AG09319 (cell line): ENCODE data around the gene CHAC1.

Source experiments
- DNase-seq: peaks from one replicate; pipeline ENCODE4 v3.0.0-alpha.2; 2010; ENCODE audit warnings: low read depth; ENCODE audit errors: extremely low read depth
- TF ChIP-seq, protein P1 (sequence below): IDR thresholded peaks from 2 replicates; pipeline ENCODE4 v1.5.1; 2011; ENCODE audit warnings: low read depth, mild to moderate bottlenecking, inconsistent platforms, low read length, moderate library complexity

Gene CHAC1

GRCh38 chr15:40925863-40926658 is 27.2 kb upstream of the CHAC1 start:
- DNase-seq, result no peak
- TF ChIP-seq, protein P1, sequence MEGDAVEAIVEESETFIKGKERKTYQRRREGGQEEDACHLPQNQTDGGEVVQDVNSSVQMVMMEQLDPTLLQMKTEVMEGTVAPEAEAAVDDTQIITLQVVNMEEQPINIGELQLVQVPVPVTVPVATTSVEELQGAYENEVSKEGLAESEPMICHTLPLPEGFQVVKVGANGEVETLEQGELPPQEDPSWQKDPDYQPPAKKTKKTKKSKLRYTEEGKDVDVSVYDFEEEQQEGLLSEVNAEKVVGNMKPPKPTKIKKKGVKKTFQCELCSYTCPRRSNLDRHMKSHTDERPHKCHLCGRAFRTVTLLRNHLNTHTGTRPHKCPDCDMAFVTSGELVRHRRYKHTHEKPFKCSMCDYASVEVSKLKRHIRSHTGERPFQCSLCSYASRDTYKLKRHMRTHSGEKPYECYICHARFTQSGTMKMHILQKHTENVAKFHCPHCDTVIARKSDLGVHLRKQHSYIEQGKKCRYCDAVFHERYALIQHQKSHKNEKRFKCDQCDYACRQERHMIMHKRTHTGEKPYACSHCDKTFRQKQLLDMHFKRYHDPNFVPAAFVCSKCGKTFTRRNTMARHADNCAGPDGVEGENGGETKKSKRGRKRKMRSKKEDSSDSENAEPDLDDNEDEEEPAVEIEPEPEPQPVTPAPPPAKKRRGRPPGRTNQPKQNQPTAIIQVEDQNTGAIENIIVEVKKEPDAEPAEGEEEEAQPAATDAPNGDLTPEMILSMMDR, result no peak

DNA sequence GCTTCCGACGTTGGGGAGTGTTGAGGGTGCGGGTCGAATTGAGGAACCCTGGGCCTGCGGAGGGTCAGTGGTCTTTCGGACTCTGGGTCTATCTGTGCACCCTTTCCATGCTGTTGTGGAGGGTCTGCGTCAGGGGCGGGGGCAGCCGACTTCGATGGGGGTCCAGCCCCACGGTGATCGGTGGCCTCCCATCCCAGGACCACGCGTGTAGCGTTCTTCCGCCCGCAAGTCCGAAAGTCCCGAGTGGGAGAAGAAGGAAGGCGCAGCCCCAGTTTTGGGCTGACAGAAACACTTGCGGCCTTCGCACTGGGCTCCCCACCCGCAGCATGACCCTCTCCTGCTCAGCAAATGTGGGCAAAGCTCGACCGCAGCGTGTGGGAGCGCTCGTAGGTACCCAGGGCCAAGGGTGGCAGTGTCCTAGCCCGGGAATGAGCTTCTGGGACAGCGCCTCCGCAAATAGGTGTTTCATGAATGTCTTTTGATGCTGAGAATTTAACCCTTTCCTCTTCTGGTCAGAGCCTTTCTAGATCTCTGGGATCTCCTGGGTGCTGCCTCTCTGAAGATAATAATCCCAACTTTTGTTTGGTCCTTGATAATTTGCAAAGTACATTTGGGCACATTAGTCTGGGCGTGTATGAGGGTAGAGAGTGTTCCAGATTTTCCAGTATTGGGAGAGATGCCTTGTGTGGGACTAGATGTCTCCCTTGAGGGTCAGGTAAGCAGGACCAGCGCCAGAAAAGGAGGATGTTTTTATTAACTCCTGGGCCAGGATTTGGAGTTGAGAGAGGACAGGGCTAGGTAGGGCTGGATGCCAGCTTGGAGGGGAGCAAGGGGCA is 26.4 kb upstream of the CHAC1 start:
- no peak for DNase-seq
- TF ChIP-seq, protein P1, result no peak

- DNase-seq, result no peak
- TF ChIP-seq, protein P1, result no peak
Measured at GRCh38 chr15:40927495-40927872, 25.8 kb upstream of the CHAC1 start.

GRCh38 chr15:40927873-40928806 is 25.1 kb upstream of the CHAC1 start:
- DNase-seq, result no peak

GRCh38 chr15:40928821-40929659 is 24.2 kb upstream of the CHAC1 start, which contains the start of gene DLL4:
TSS of gene DLL4 (plus strand) at chr15:40929340. CDS start at chr15:40929669, 329 bp downstream.
- no peak for DNase-seq
- TF ChIP-seq, protein P1, result no peak

More at GRCh38 chr15:40927873-40928806, 25.1 kb upstream of the CHAC1 start:
- TF ChIP-seq, protein P1, result no peak

DNA sequence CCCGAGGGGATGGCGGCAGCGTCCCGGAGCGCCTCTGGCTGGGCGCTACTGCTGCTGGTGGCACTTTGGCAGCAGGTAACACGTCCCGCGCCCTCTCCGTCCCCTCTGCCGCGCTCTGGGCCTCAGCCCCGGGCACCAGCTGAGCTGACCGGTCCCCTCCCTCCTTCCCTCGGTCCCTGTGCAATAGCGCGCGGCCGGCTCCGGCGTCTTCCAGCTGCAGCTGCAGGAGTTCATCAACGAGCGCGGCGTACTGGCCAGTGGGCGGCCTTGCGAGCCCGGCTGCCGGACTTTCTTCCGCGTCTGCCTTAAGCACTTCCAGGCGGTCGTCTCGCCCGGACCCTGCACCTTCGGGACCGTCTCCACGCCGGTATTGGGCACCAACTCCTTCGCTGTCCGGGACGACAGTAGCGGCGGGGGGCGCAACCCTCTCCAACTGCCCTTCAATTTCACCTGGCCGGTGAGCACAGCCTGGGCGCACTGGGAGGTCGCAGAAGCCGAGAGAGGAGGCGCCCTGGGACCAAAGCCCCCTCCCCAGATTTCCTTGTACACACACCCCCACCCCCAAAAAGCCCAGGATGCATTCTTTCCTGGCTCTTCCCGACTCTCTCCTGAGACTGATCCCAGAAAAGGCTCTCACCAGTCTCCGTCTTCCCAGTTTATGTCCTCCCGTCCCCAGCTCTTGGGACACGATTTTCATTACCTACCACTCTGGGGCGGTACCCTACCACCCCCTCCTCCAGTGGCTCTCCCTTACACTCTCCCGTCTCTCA is 23.4 kb upstream of the CHAC1 start:
- TF ChIP-seq, protein P1, result no peak
- DNase-seq, result no peak
